Embryonic facial prominence (tissue), 1 donor: ENCODE measurements around the gene SLC3A2.
"Not testable (repeated sequence)": the region's sequence is repeated elsewhere in the genome, so short reads cannot be mapped to it uniquely, and the experiment has no call there.

Experiments
- DNase-seq: peaks from one replicate; pipeline ENCODE4 v3.0.0-alpha.2; 2016; ENCODE audit errors: extremely low spot score

Gene SLC3A2

DNA sequence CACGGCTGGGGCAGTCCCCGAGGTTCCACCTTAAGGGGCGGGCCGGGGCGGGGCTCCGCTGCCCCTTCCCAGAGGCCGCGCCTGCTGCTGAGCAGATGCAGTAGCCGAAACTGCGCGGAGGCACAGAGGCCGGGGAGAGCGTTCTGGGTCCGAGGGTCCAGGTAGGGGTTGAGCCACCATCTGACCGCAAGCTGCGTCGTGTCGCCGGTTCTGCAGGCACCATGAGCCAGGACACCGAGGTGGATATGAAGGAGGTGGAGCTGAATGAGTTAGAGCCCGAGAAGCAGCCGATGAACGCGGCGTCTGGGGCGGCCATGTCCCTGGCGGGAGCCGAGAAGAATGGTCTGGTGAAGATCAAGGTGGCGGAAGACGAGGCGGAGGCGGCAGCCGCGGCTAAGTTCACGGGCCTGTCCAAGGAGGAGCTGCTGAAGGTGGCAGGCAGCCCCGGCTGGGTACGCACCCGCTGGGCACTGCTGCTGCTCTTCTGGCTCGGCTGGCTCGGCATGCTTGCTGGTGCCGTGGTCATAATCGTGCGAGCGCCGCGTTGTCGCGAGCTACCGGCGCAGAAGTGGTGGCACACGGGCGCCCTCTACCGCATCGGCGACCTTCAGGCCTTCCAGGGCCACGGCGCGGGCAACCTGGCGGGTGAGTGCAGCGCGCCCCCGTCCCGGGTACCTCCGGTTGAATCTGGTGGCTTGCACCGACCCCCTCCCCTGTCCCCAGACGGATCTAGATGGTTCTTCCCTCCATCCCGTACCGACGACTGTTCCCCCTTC is at the start of gene SLC3A2:
Gene SLC3A2 (plus strand): TSS at position 94 of the 776 bp plus-strand sequence. CDS start 128 bp downstream, at position 222.
- DNase-seq, result peak; percentile 73

- no peak for DNase-seq
These were observed 49.7 kb upstream of the SLC3A2 start for GRCh38 chr11:62830904-62831519.

DNA sequence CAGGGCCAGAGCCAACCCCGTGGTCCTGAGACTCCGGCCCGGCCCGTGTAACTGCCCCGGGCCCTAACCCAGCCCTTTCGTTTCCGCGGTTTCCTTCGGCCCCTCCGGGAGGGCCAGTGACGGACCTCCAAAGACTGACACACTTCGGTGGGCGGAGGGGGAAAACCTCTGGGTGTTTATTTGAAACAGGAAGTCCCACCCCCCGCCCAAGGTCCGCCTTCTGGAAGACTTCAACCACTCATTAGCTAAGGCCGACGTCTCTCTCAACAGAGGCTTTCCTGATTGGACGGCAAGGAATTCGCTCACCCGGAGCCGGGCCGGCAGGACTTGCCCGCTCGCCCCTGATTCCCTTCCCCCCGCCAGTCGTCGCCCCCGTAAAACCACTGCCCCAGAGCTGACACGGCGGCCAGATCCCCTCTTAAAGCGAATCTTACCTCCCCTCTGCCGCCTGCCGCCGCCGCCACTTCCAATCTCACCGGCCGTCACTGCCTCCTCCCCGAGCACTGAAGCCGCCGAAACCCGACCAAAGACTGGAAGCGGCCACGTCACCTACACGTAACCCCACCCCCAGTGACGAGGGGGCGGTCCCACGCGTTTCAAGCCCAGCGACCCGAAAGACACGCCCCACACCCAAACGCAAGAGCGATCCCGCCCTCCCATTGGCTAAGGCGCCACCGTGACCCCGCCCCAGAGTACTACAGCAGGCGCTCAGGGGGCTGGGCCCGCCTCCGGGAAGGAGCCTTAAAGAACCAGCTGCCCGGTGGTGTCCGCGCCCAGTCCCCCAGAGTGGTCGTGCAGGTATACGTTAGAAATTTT is 49.0 kb upstream of the SLC3A2 start, which contains the start of gene STX5:
Gene STX5 (minus strand): TSS at position 532 of the 816 bp plus-strand sequence. CDS start 808 bp downstream, outside the sequence.
- peak; percentile 98 for DNase-seq

DNA sequence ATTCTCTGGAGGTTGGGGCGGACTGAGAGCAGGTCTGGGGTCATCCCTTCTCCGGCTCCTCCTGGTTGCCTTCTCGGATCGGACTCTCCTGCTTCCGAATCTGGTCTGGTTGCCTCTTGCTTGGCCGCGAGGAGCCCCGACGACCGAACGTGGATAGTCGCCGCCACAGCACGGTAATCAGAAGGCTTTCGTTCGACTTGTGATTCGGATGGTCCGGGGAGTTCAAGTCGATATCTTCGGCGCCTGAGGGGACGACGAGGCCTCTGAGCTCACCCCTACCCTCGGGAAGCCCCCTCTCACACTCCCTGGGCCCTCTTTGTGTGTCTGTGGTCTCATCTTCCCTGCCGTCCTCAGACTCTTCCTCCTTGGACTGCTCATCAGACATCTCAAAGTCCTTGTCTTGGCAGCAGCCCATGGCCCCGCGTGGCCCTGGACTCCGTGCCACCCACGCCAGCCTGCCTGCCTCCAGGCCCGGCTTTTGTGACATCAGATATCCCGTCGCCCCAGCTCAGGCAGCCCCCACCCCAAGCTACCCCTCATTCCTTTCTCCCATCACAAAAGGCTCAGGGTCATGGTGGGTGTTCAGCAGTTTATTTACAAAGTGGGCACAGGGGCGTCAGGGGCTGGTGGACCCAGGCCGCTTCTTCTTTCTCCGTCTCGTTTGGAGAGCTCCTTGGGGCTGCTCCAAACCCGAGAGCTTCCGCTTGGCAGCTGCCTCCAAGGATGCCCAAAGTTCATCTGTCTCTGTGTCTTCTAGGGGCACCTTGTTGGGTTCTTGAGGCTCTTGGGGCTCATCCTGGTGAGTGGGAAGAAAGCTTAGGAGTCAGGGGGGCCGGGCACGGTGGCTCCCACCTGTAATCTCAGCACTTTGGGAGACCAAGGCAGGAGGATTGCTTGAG is 48.1 kb upstream of the SLC3A2 start, which contains the start of gene TEX54:
Gene TEX54 (minus strand): TSS at position 506 of the 899 bp plus-strand sequence.
- DNase-seq, result no peak

DNA sequence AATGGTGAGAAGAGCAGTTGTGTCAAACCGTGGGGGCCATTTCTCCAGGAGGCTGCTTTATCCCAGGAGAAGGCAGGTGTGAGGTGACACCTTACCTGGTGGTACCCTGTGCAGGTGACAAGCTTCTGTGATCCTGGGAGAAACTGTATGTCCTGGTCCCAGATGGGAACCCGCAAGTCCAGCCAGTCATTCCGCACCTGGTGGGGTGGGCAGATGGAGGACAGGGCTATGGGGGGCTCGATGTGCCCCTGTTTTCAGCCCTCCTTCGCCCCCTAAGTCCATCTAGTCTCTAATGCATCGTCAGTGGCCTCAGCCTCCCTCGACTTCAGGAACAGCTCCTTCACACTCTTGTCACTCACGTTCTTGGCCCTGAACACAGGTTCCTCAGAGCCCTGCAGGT is 45.4 kb upstream of the SLC3A2 start:
- no peak for DNase-seq

GRCh38 chr11:62839050-62839945 is 41.4 kb upstream of the SLC3A2 start, which contains the start of gene WDR74:
TSS of gene WDR74 (minus strand) at chr11:62839590. CDS start at chr11:62839570, 20 bp downstream.
- peak; percentile 94 for DNase-seq

- not testable (repeated sequence) for DNase-seq
These were observed 39.9 kb upstream of the SLC3A2 start for GRCh38 chr11:62840721-62841360.

DNA sequence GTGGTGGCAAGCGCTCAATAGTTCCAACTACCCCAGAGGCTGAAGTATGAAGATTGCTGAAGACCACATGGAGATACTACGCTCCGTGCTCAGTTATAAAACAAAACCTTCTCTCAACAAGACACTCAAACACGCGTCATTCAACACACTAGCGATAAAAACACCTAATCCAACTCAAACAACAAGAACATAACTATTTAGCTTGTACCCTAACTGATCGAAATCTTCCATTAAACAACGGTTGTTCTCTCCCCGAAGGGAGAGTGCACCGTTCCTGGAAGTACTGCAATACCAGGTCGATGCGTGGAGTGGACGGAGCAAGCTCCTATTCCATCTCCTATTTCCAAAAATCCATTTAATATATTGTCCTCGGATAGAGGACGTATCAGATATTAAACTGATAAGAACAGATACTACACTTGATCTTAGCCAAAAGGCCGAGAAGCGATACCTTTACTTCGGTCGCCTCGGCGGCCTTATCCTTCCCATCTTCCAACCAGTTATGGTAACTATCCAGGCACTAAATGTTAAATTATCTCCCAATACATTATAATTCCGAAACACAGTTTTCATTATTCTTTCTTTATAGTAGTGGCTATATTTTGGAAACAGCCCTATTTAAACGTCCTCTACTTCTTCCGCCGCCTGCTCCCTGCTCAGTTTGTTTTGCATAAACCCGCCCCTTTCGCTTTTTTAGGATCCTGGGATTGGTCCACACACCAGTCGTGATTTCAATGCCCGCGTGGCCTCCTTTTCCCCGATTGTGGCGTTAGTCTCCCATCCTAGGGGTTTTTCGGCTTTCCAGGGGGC is 39.1 kb upstream of the SLC3A2 start:
- DNase-seq, result peak; percentile 98

DNA sequence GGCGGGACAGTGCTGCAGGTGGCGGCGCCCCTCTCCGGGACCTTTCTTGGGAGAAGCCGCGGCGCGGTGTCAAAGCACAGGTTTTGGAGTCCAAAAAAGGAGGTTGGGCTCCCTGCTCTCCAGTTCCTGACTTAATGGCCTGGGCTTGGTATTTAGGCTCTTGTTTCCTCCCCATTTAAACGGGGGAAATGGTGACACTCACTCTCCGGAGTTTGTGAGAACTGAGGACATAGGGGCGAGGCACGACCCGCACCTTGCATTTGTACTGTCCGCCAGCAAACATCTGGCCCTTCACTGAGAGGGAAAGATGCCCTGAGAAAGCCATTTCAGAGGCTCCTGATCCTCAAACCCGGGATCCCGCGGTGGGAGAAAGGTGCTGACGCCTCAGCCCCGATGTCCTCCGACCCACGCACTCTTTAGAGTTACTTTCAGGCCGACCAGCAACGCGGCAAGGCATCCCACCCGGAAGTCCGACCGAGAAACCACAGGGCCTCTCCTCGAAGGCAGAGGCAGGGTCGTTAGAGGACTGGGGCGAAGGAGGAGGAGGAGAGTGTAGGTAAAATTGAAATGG is 38.4 kb upstream of the SLC3A2 start:
- no peak for DNase-seq

DNA sequence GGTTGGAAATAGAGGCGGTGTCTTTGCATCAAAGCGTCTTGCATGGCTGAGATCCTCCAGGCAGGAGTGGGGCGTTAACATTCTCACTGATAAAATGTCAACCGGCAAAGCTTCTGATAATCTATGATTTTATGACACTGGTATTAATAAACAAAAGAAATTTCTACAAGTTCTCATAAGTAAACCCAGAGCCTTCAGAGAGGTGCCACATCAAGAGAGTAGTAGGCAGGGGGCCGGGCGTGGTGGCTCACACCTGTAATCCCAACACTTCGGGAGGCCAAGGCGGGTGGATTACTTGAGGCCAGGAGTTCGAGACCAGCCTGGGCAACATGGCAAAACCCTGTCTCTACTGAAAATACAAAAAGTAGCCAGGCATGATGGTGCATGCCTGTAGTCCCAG is 37.8 kb upstream of the SLC3A2 start:
- DNase-seq, result not testable (repeated sequence)

DNA sequence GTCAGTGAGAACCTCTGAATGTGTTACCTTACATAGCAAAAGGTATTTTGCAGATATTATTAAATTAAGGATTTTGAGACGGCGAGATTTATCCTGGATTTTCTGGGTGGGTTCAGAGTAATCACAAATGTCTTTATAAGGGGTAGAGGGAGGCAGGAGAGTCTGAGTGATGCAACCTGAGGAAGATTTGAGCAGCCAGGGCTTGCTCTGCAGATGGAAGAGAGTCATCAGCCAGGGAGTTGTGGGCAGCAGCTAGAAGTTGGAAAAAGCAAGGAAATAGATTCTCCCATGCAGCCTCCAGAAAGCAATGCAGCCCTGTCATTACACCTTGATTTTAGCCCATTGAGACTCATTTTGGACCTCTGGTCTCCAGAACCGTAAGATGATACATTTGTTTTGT is 37.2 kb upstream of the SLC3A2 start:
- no peak for DNase-seq

DNA sequence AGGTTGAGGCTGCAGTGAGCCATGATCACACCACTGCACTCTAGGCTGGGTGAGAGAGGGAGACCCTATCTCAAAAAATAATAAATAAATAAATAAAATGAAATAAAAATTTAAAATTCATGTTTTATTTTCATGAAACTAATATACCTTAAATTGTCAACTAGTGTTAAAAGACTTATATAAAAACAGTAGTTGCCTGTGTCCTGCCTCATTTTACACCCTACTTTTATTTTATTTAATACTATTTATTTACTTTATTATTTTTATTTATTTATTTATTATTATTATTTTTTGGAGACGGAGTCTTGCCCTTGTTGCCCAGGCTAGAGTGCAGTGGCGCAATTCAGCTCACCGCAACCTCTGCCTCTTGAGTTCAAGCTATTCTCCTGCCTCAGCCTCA is 36.5 kb upstream of the SLC3A2 start:
- no peak for DNase-seq

DNA sequence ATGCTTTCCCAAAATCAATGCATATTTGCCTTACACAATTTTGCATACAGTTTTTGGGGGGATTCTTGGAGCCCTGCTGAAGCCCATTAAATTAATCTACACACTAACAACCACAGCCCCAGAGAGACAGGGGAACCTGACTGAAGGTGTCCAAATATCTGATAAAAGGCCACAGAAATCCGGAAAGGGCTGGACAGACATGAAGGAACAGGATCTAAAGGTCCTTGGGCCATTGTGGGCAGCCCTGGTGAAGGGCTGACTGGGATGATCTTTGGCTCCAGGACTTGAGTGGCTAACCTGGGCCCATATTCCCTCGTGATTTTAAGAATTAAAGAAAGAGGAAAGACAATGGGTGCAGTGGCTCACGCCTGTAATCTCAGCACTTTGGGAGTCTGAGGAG is 34.5 kb upstream of the SLC3A2 start:
- DNase-seq, result no peak

GRCh38 chr11:62847767-62848314 is 32.9 kb upstream of the SLC3A2 start:
- DNase-seq, result no peak

- no peak for DNase-seq
These were observed 29.5 kb upstream of the SLC3A2 start for GRCh38 chr11:62850911-62851806.

GRCh38 chr11:62851807-62852522 is 28.7 kb upstream of the SLC3A2 start:
- no peak for DNase-seq
